DMS79 (cell line): ENCODE results near the gene RNF186.
"Not testable (repeated sequence)": the region's sequence is repeated elsewhere in the genome, so short reads cannot be mapped to it uniquely, and the experiment has no call there.

Experiments used
- DNase-seq: peaks from one replicate; lab custom pipeline; 2025; lab: John Stamatoyannopoulos, UW

RNF186 gene

GRCh38 chr1:19824541-19824940 is 9.5 kb upstream of the RNF186 start:
- no peak for DNase-seq

GRCh38 chr1:19824036-19824435 is 9.0 kb upstream of the RNF186 start:
- DNase-seq, result no peak

GRCh38 chr1:19819701-19820100 is 4.6 kb upstream of the RNF186 start:
- no peak for DNase-seq

GRCh38 chr1:19818324-19818723 is 3.2 kb upstream of the RNF186 start:
- no peak for DNase-seq

GRCh38 chr1:19817160-19817559 is 2.1 kb upstream of the RNF186 start:
- DNase-seq, result no peak

GRCh38 chr1:19816737-19817086 is 1.6 kb upstream of the RNF186 start:
- not testable (repeated sequence) for DNase-seq

- peak; percentile 90 for DNase-seq
These were observed 986 bp upstream of the RNF186 start for GRCh38 chr1:19815801-19816736.

GRCh38 chr1:19814244-19814661 is 830 bp downstream of the RNF186 start:
- no peak for DNase-seq

- no peak for DNase-seq
These were observed 1.5 kb downstream of the RNF186 start for GRCh38 chr1:19813643-19813960.

- DNase-seq, result no peak
These were observed 2.0 kb downstream of the RNF186 start for GRCh38 chr1:19812875-19813642.

- DNase-seq, result no peak
These were observed 3.8 kb downstream of the RNF186 start for GRCh38 chr1:19811206-19811851.

GRCh38 chr1:19809044-19809750 is 5.9 kb downstream of the RNF186 start:
- DNase-seq, result no peak

GRCh38 chr1:19808351-19808750 is 6.7 kb downstream of the RNF186 start:
- no peak for DNase-seq

GRCh38 chr1:19804831-19805251 is 10.2 kb downstream of the RNF186 start:
- DNase-seq, result no peak

- DNase-seq, result peak; percentile 23
These were observed 12.8 kb downstream of the RNF186 start for GRCh38 chr1:19802269-19802668.

- DNase-seq, result no peak
These were observed 14.8 kb downstream of the RNF186 start for GRCh38 chr1:19800076-19800804.

- peak; percentile 43 for DNase-seq
These were observed 15.6 kb downstream of the RNF186 start, which contains the start of gene TMCO4 for GRCh38 chr1:19799230-19800075. TSS of gene TMCO4 (minus strand) at chr1:19799916. CDS start at chr1:19780758, 19,158 bp downstream.

GRCh38 chr1:19798486-19799229 is 16.4 kb downstream of the RNF186 start:
- no peak for DNase-seq

GRCh38 chr1:19797827-19798226 is 17.3 kb downstream of the RNF186 start:
- DNase-seq, result no peak

GRCh38 chr1:19794583-19794982 is 20.5 kb downstream of the RNF186 start:
- DNase-seq, result no peak
